ENCODE results near the gene OR2S2.

OR2S2 gene

GRCh38 chr9:35967042-35967441 is 9.1 kb upstream of the OR2S2 start:
- no peaks in the 10 kb centered on the region for H3K27me3 ChIP-seq (ENCODE audit: insufficient read depth, low read depth, severe bottlenecking)
- DNase-seq: no peak
- H3K27ac ChIP-seq: no peak overlapping the region
- H3K9me3 ChIP-seq (ENCODE audit: severe bottlenecking): no peaks in the 10 kb centered on the region
- H3K36me3 ChIP-seq: no peaks in the 10 kb centered on the region
- no peak overlapping the region for H3K4me3 ChIP-seq (ENCODE audit: low read depth, low read length)
- no peak for TF ChIP-seq CTCF (IDR thresholded peaks at IDR 0.05; ENCODE audit: low read depth, low read length)

GRCh38 chr9:35966433-35966832 is 8.5 kb upstream of the OR2S2 start:
- H3K9me3 ChIP-seq (ENCODE audit: severe bottlenecking): no peaks in the 10 kb centered on the region
- DNase-seq: no peak
- H3K4me3 ChIP-seq (ENCODE audit: low read depth, low read length): no peak overlapping the region
- TF ChIP-seq CTCF (IDR thresholded peaks at IDR 0.05; ENCODE audit: low read depth, low read length): no peak
- no peak overlapping the region for H3K27ac ChIP-seq
- no peaks in the 10 kb centered on the region for H3K36me3 ChIP-seq
- H3K27me3 ChIP-seq (ENCODE audit: insufficient read depth, low read depth, severe bottlenecking): no peaks in the 10 kb centered on the region

- Histone ChIP-seq H3K36me3 (no peaks in the 10 kb centered on the region), H3K27me3 (ENCODE audit: insufficient read depth, low read depth, severe bottlenecking) (no peaks in the 10 kb centered on the region), H3K9me3 (ENCODE audit: severe bottlenecking) (no peaks in the 10 kb centered on the region), H3K27ac (no peak overlapping the region), H3K4me3 (ENCODE audit: low read depth, low read length) (no peak overlapping the region)
- TF ChIP-seq CTCF (IDR thresholded peaks at IDR 0.05; ENCODE audit: low read depth, low read length): no peak
- DNase-seq: no peak
Measured at GRCh38 chr9:35965011-35965410, 7.1 kb upstream of the OR2S2 start.

- no peaks in the 10 kb centered on the region for H3K9me3 ChIP-seq (ENCODE audit: severe bottlenecking)
- DNase-seq: peak; percentile 48
- no peaks in the 10 kb centered on the region for H3K27me3 ChIP-seq (ENCODE audit: insufficient read depth, low read depth, severe bottlenecking)
- H3K27ac ChIP-seq: no peak overlapping the region
- no peaks in the 10 kb centered on the region for H3K36me3 ChIP-seq
- no peak for TF ChIP-seq CTCF (IDR thresholded peaks at IDR 0.05; ENCODE audit: low read depth, low read length)
- H3K4me3 ChIP-seq (ENCODE audit: low read depth, low read length): no peak overlapping the region
Measured at GRCh38 chr9:35962126-35962906, 4.4 kb upstream of the OR2S2 start.

- DNase-seq: no peak
- Histone ChIP-seq H3K4me3 (ENCODE audit: low read depth, low read length) (no peak overlapping the region), H3K9me3 (ENCODE audit: severe bottlenecking) (no peaks in the 10 kb centered on the region), H3K27me3 (ENCODE audit: insufficient read depth, low read depth, severe bottlenecking) (no peaks in the 10 kb centered on the region), H3K27ac (no peak overlapping the region), H3K36me3 (no peaks in the 10 kb centered on the region)
- no peak for TF ChIP-seq CTCF (IDR thresholded peaks at IDR 0.05; ENCODE audit: low read depth, low read length)
Measured at GRCh38 chr9:35960039-35960655, 2.2 kb upstream of the OR2S2 start.

All from WERI-Rb-1 (cell line).